Measurements from ENCODE around the gene DPY19L3.
"Not testable (repeated sequence)": the region's sequence is repeated elsewhere in the genome, so short reads cannot be mapped to it uniquely, and the experiment has no call there.

DPY19L3 gene

GRCh38 chr19:32469795-32470194 is 64.2 kb downstream of the DPY19L3 start:
- H3K27ac ChIP-seq (ENCODE audit: low read length), result no peak overlapping the region
- no peaks in the 10 kb centered on the region for H3K4me1 ChIP-seq (ENCODE audit: control insufficient read depth, insufficient read depth, low read length)
- no peaks in the 10 kb centered on the region for H3K9me3 ChIP-seq (ENCODE audit: control insufficient read depth in 2 of 2, low read length in 2 of 2)
- no peaks in the 10 kb centered on the region for H3K27me3 ChIP-seq (ENCODE audit: control insufficient read depth in 1 of 2, insufficient read depth in 2 of 2, low read length in 2 of 2)
- no peak overlapping the region for H3K4me3 ChIP-seq (ENCODE audit: low read length in 2 of 2)
- no peak overlapping the region for H3K9ac ChIP-seq (ENCODE audit: low read length in 2 of 2)
- peaks cover 0 to 3% of the 10 kb centered on the region in 2 donors for H3K36me3 ChIP-seq (ENCODE audit: control insufficient read depth in 2 of 2, insufficient read depth in 2 of 2, low read length in 2 of 2)

- no peak overlapping the region for H3K27ac ChIP-seq (ENCODE audit: low read length)
These were observed 65.5 kb downstream of the DPY19L3 start for GRCh38 chr19:32471095-32471494.

GRCh38 chr19:32471811-32472210 is 66.2 kb downstream of the DPY19L3 start:
- Histone ChIP-seq H3K9me3 (ENCODE audit: control insufficient read depth in 2 of 2, low read length in 2 of 2) (no peaks in the 10 kb centered on the region), H3K27me3 (ENCODE audit: control insufficient read depth in 1 of 2, insufficient read depth in 2 of 2, low read length in 2 of 2) (no peaks in the 10 kb centered on the region), H3K27ac (ENCODE audit: low read length) (no peak overlapping the region), H3K4me3 (ENCODE audit: low read length in 2 of 2) (no peak overlapping the region), H3K36me3 (ENCODE audit: control insufficient read depth in 2 of 2, insufficient read depth in 2 of 2, low read length in 2 of 2) (peaks cover 3 to 4% of the 10 kb centered on the region in 2 donors), H3K9ac (ENCODE audit: low read length in 2 of 2) (no peak overlapping the region), H3K4me1 (ENCODE audit: control insufficient read depth, insufficient read depth, low read length) (no peaks in the 10 kb centered on the region)

More at GRCh38 chr19:32471095-32471494, 65.5 kb downstream of the DPY19L3 start:
- peaks cover 3 to 4% of the 10 kb centered on the region in 2 donors for H3K36me3 ChIP-seq (ENCODE audit: control insufficient read depth in 2 of 2, insufficient read depth in 2 of 2, low read length in 2 of 2)
- H3K4me1 ChIP-seq (ENCODE audit: control insufficient read depth, insufficient read depth, low read length), result no peaks in the 10 kb centered on the region
- H3K27me3 ChIP-seq (ENCODE audit: control insufficient read depth in 1 of 2, insufficient read depth in 2 of 2, low read length in 2 of 2), result no peaks in the 10 kb centered on the region
- H3K4me3 ChIP-seq (ENCODE audit: low read length in 2 of 2), result no peak overlapping the region
- H3K9me3 ChIP-seq (ENCODE audit: control insufficient read depth in 2 of 2, low read length in 2 of 2), result no peaks in the 10 kb centered on the region
- H3K9ac ChIP-seq (ENCODE audit: low read length in 2 of 2), result no peak overlapping the region

DNA sequence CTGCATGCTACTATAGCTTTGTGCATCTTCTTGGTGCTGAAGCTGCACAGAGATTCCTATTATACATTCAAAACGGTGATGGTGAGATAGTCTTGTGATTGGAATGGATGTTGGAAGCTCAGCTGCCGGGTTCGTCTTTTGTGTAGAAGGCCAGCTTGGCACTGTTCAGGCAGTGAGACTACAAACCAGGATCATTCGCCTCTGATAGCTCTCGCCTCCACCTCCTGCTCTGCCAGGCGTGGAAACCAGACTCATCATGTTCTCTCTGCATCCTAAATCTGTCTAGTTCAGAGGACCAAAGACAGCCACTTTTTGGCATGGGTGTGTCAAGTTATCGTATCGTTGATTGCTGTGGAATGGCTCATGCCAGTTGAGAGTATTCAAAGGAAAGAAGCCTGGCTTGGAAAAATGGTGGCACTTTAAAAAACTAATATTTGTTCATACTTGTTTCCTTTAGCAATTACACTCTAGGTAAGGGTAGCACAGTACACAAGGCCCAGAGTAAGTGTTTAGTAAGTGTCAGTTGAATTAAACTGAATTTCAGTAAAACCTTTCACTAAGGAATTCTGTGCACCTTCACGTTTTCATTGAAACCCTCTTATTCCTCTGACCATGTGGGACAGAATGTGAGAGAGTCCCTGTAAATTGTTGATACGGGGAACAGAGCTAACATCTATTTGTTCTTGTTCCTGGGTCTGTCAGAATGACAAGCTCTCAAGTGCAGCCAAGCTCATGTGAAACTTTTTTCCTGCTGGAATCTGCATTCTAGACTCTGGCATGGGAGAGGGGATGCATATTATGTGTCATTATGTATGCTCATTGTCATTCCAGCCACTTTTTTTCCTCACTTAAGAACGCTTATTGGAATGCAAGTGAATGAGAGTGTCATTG is 69.8 kb downstream of the DPY19L3 start:
- Histone ChIP-seq H3K4me3 (ENCODE audit: low read length in 2 of 2) (no peak overlapping the region), H3K9ac (ENCODE audit: low read length in 2 of 2) (no peak overlapping the region), H3K4me1 (ENCODE audit: control insufficient read depth, insufficient read depth, low read length) (no peaks in the 10 kb centered on the region), H3K36me3 (ENCODE audit: control insufficient read depth in 2 of 2, insufficient read depth in 2 of 2, low read length in 2 of 2) (peaks cover 15 to 21% of the 10 kb centered on the region in 2 donors), H3K9me3 (ENCODE audit: control insufficient read depth in 2 of 2, low read length in 2 of 2) (no peaks in the 10 kb centered on the region), H3K27ac (ENCODE audit: low read length) (no peak overlapping the region), H3K27me3 (ENCODE audit: control insufficient read depth in 1 of 2, insufficient read depth in 2 of 2, low read length in 2 of 2) (no peaks in the 10 kb centered on the region)

DNA sequence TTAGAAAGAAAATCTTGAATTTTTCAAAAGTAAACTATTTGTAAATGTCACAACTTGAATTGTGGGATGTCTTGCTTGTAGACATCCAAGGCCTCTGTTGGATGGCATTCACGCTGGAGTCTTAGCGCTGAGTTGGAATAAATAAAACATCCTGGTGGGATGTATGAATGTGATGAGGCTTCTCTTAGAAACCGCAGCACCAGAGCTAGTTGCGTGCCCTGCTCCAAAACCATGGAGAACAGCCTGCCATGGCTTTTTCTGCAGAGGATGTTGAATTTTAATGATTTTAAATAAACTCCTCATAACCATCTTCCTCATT is 70.4 kb downstream of the DPY19L3 start:
- Histone ChIP-seq H3K36me3 (ENCODE audit: control insufficient read depth in 2 of 2, insufficient read depth in 2 of 2, low read length in 2 of 2) (peaks cover 15 to 24% of the 10 kb centered on the region in 2 donors), H3K4me1 (ENCODE audit: control insufficient read depth, insufficient read depth, low read length) (no peaks in the 10 kb centered on the region), H3K9ac (ENCODE audit: low read length in 2 of 2) (no peak overlapping the region), H3K4me3 (ENCODE audit: low read length in 2 of 2) (no peak overlapping the region), H3K9me3 (ENCODE audit: control insufficient read depth in 2 of 2, low read length in 2 of 2) (no peaks in the 10 kb centered on the region), H3K27me3 (ENCODE audit: control insufficient read depth in 1 of 2, insufficient read depth in 2 of 2, low read length in 2 of 2) (no peaks in the 10 kb centered on the region), H3K27ac (ENCODE audit: low read length) (no peak overlapping the region)

DNA sequence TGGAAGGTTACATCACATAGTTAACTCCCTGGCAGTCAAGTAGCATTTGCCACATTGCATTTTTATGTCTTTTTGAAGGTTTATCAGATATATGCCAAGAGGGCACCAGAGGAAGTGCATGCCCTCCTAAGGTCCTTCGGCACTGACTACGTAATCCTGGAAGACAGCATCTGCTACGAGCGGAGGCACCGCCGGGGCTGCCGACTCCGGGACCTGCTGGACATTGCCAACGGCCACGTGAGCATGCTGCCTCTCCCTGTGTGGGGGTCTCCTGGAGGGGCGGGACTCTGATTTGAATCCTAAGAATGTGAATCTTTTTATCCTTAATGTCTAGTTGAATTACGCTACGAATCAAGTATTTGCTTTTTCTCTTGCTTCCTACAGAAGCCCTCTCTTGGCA is 74.8 kb downstream of the DPY19L3 start:
- Histone ChIP-seq H3K4me3 (ENCODE audit: low read length in 2 of 2) (no peak overlapping the region), H3K9me3 (ENCODE audit: control insufficient read depth in 2 of 2, low read length in 2 of 2) (no peaks in the 10 kb centered on the region), H3K36me3 (ENCODE audit: control insufficient read depth in 2 of 2, insufficient read depth in 2 of 2, low read length in 2 of 2) (peaks cover 21 to 37% of the 10 kb centered on the region in 2 donors)

DNA sequence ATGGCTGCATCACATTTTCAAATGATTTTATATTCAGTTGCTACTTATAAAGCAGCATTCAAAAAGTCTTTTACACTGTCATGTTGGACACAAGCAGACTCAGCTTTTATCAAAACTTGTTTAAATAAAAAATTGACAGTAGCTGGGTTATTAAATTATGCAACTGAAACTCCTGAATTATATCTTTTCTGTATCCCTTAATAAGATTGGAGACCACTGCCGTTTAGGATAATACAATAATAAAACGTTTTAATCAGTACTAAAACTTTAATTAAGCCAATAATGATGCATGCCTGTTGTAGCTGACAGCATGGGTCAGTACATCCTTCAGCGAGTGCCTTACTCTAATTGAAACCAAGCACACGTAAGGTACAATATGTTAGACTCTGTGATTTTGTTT is 78.0 kb downstream of the DPY19L3 start:
- H3K4me1 ChIP-seq (ENCODE audit: control insufficient read depth, insufficient read depth, low read length), result no peaks in the 10 kb centered on the region
- H3K27ac ChIP-seq (ENCODE audit: low read length), result no peak overlapping the region
- H3K4me3 ChIP-seq (ENCODE audit: low read length in 2 of 2), result no peak overlapping the region
- H3K27me3 ChIP-seq (ENCODE audit: control insufficient read depth in 1 of 2, insufficient read depth in 2 of 2, low read length in 2 of 2), result no peaks in the 10 kb centered on the region
- no peak overlapping the region for H3K9ac ChIP-seq (ENCODE audit: low read length in 2 of 2)
- H3K36me3 ChIP-seq (ENCODE audit: control insufficient read depth in 2 of 2, insufficient read depth in 2 of 2, low read length in 2 of 2), result peaks cover 15 to 34% of the 10 kb centered on the region in 2 donors
- peaks cover 0 to 1% of the 10 kb centered on the region in 2 donors for H3K9me3 ChIP-seq (ENCODE audit: control insufficient read depth in 2 of 2, low read length in 2 of 2)

More for the DNA sequence above, 74.8 kb downstream of the DPY19L3 start:
- Histone ChIP-seq H3K4me1 (ENCODE audit: control insufficient read depth, insufficient read depth, low read length) (no peaks in the 10 kb centered on the region), H3K27ac (ENCODE audit: low read length) (no peak overlapping the region), H3K9ac (ENCODE audit: low read length in 2 of 2) (no peak overlapping the region), H3K27me3 (ENCODE audit: control insufficient read depth in 1 of 2, insufficient read depth in 2 of 2, low read length in 2 of 2) (no peaks in the 10 kb centered on the region)

DNA sequence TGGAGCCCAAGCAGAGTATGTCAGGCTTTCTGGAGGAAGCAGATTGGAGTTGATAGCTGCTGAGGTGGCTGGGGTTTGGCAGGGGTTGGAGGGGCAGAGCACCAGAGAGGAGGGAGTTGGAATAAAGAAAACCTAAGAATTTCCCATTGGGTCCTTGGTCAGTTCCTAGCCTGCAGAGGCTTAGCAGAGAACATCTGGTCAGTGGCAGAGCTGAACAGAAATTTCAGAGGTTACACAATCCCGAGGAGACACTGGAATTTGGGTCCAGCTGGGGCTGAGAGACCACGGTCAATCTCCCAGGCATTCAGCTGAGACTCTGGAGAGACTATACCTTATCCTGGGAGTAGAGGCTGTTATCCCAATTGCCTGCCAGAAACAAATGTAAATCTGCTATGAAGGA is 84.4 kb downstream of the DPY19L3 start:
- H3K27me3 ChIP-seq (ENCODE audit: control insufficient read depth in 1 of 2, insufficient read depth in 2 of 2, low read length in 2 of 2), result no peaks in the 10 kb centered on the region
- H3K9me3 ChIP-seq (ENCODE audit: control insufficient read depth in 2 of 2, low read length in 2 of 2), result peaks cover 0 to 7% of the 10 kb centered on the region in 2 donors
- no peak overlapping the region for H3K4me3 ChIP-seq (ENCODE audit: low read length in 2 of 2)
- H3K27ac ChIP-seq (ENCODE audit: low read length), result no peak overlapping the region
- H3K9ac ChIP-seq (ENCODE audit: low read length in 2 of 2), result no peak overlapping the region
- H3K4me1 ChIP-seq (ENCODE audit: control insufficient read depth, insufficient read depth, low read length), result no peaks in the 10 kb centered on the region
- peaks cover 0 to 5% of the 10 kb centered on the region in 2 donors for H3K36me3 ChIP-seq (ENCODE audit: control insufficient read depth in 2 of 2, insufficient read depth in 2 of 2, low read length in 2 of 2)

DNA sequence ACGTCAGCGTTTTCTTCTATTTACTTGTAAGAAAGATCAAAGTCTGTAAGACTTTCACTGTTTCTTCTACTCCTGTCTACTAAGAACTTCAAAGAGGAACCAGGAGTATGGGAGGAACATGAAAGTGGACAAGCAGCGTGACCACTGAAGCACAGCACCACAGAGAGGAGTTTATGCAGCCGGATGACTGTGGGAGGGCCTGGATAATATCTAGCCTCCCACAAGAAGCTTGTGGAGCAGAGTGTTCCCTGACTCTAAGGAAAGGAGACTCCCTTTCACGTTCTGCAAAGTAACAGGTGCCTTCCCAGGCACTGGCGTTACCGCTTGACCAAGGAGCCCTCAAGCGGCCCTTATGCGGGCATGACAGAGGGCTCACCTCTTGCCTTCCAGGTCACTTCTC is 91.8 kb downstream of the DPY19L3 start:
- Histone ChIP-seq H3K9me3 (ENCODE audit: control insufficient read depth in 2 of 2, low read length in 2 of 2) (no peaks in the 10 kb centered on the region), H3K4me1 (ENCODE audit: control insufficient read depth, insufficient read depth, low read length) (no peaks in the 10 kb centered on the region), H3K4me3 (ENCODE audit: low read length in 2 of 2) (no peak overlapping the region), H3K36me3 (ENCODE audit: control insufficient read depth in 2 of 2, insufficient read depth in 2 of 2, low read length in 2 of 2) (no peaks in the 10 kb centered on the region), H3K9ac (ENCODE audit: low read length in 2 of 2) (no peak overlapping the region), H3K27me3 (ENCODE audit: control insufficient read depth in 1 of 2, insufficient read depth in 2 of 2, low read length in 2 of 2) (no peaks in the 10 kb centered on the region), H3K27ac (ENCODE audit: low read length) (no peak overlapping the region)

DNA sequence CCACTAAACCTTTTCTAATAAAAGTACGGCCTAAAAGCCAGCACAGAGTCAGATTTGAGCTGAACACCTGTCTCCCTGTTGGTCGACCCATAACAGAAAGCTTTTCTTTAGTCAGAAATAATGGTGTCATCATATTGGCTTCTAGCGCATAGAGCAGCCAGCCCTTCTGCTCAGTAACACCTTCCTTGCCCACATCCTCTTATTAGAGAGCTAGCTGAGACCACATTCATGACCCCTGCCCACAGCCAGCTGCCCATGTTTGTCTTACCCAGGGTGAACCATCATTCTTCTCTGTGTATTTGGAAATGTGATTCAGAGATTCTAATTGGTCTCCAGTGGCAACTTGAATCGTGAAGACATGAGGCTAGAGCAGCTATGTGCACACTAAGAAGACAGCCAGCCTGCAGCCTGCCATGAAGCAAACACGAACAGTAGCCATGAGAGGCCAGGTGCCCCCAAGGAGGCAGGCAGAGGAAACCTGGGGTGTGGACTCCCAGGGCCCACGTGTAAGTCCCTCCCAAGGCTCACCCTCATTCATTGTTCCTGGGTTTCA is 93.2 kb downstream of the DPY19L3 start:
- H3K9ac ChIP-seq (ENCODE audit: low read length in 2 of 2), result no peak overlapping the region
- H3K4me1 ChIP-seq (ENCODE audit: control insufficient read depth, insufficient read depth, low read length), result no peaks in the 10 kb centered on the region
- no peaks in the 10 kb centered on the region for H3K36me3 ChIP-seq (ENCODE audit: control insufficient read depth in 2 of 2, insufficient read depth in 2 of 2, low read length in 2 of 2)
- H3K27ac ChIP-seq (ENCODE audit: low read length), result no peak overlapping the region
- no peaks in the 10 kb centered on the region for H3K9me3 ChIP-seq (ENCODE audit: control insufficient read depth in 2 of 2, low read length in 2 of 2)
- H3K4me3 ChIP-seq (ENCODE audit: low read length in 2 of 2), result no peak overlapping the region
- H3K27me3 ChIP-seq (ENCODE audit: control insufficient read depth in 1 of 2, insufficient read depth in 2 of 2, low read length in 2 of 2), result no peaks in the 10 kb centered on the region

DNA sequence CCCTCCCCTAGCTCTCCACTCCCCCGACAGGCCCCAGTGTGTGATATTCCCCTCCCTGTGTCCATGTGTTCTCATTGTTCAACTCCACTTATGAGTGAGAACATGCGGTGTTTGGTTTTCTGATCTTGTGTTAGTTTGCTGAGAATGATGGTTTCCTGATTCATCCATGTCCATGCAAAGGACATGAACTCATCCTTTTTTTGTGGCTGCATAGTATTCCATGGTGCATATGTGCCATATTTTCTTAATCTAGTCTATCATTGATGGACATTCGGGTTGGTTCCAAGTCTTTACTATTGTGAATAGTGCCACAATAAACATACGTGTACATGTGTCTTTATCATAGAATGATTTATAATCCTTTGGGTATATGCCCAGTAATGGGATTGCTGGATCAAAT is 106.9 kb downstream of the DPY19L3 start:
- H3K9ac ChIP-seq (ENCODE audit: low read length in 2 of 2); H3K36me3 ChIP-seq (ENCODE audit: control insufficient read depth in 2 of 2, insufficient read depth in 2 of 2, low read length in 2 of 2); H3K4me1 ChIP-seq (ENCODE audit: control insufficient read depth, insufficient read depth, low read length); H3K4me3 ChIP-seq (ENCODE audit: low read length in 2 of 2); H3K9me3 ChIP-seq (ENCODE audit: control insufficient read depth in 2 of 2, low read length in 2 of 2); H3K27me3 ChIP-seq (ENCODE audit: control insufficient read depth in 1 of 2, insufficient read depth in 2 of 2, low read length in 2 of 2); H3K27ac ChIP-seq (ENCODE audit: low read length): not testable (repeated sequence)
